Mesenchymal stem cell (in vitro differentiated cells and primary cell): ENCODE results near the gene FAT4.

Experiments used
- DNase-seq: peaks from one replicate; pipeline ENCODE4 v3.0.0-alpha.2; 2013
- H2AFZ ChIP-seq: one replicate; pipeline ENCODE4 v1.6.1; 2013; ENCODE audit warnings: low read depth, mild to moderate bottlenecking, control low read depth, inconsistent platforms, low read length, moderate library complexity
- H2AK5ac ChIP-seq: 2 replicates; pipeline ENCODE4 v1.6.1; 2013; ENCODE audit warnings: low read length, moderate library complexity, mild to moderate bottlenecking, inconsistent platforms; ENCODE audit not compliant: severe bottlenecking
- H2BK120ac ChIP-seq: one replicate; pipeline ENCODE4 v1.6.1; 2013; ENCODE audit warnings: low read depth, mild to moderate bottlenecking, inconsistent platforms, low read length, moderate library complexity
- H2BK12ac ChIP-seq, 2 experiments: one replicate each; pipeline ENCODE4 v1.6.1; 2013; ENCODE audit warnings: inconsistent platforms in 2 of 2, low read length in 2 of 2, mild to moderate bottlenecking in 2 of 2, moderate library complexity in 2 of 2, control low read depth in 1 of 2
- H2BK15ac ChIP-seq: one replicate; pipeline ENCODE4 v1.6.1; 2013; ENCODE audit warnings: mild to moderate bottlenecking, low read depth, inconsistent platforms; ENCODE audit not compliant: poor library complexity, severe bottlenecking
- H2BK5ac ChIP-seq: 2 replicates; pipeline ENCODE4 v1.6.1; 2013; ENCODE audit warnings: low read depth, mild to moderate bottlenecking, low read length, control low read depth, inconsistent platforms; ENCODE audit not compliant: poor library complexity, severe bottlenecking
- H3K14ac ChIP-seq, 2 experiments: one replicate each; pipeline ENCODE4 v1.6.1; 2013; ENCODE audit warnings: inconsistent platforms in 2 of 2, low read length in 2 of 2, control low read depth in 1 of 2, mild to moderate bottlenecking in 1 of 2, moderate library complexity in 1 of 2
- H3K18ac ChIP-seq, 2 experiments: one replicate each; pipeline ENCODE4 v1.6.1; 2013; ENCODE audit warnings: inconsistent platforms in 2 of 2, low read length in 2 of 2, control low read depth in 1 of 2, low read depth in 1 of 2, mild to moderate bottlenecking in 1 of 2
- H3K23ac ChIP-seq, 2 experiments: one replicate each; pipeline ENCODE4 v1.6.1; 2013; ENCODE audit warnings: inconsistent platforms in 2 of 2, low read length in 2 of 2, mild to moderate bottlenecking in 2 of 2, moderate library complexity in 2 of 2, control low read depth in 1 of 2
- H3K27ac ChIP-seq: 2 replicates; pipeline ENCODE4 v1.5.1; 2013; ENCODE audit warnings: mild to moderate bottlenecking, moderate library complexity, low read length, control low read depth, inconsistent platforms; ENCODE audit not compliant: poor library complexity, severe bottlenecking
- H3K27me3 ChIP-seq, 2 experiments: 2 replicates each; pipeline versions ENCODE4 v1.6.1 to v1.7.0; 2013; ENCODE audit warnings: low read length in 2 of 2, mild to moderate bottlenecking in 2 of 2, moderate library complexity in 2 of 2, control low read depth in 1 of 2, inconsistent platforms in 1 of 2; ENCODE audit not compliant: control insufficient read depth in 1 of 2, insufficient read depth in 1 of 2
- H3K36me3 ChIP-seq, 2 experiments: 2 replicates each; pipeline versions ENCODE4 v1.6.1 to v1.7.0; 2013; ENCODE audit warnings: low read length in 2 of 2, control low read depth in 1 of 2, inconsistent platforms in 1 of 2, low read depth in 1 of 2, mild to moderate bottlenecking in 1 of 2; ENCODE audit not compliant: insufficient read depth in 2 of 2, control insufficient read depth in 1 of 2
- H3K4ac ChIP-seq, 2 experiments: one replicate each; pipeline ENCODE4 v1.6.1; 2013; ENCODE audit warnings: inconsistent platforms in 2 of 2, low read length in 2 of 2, mild to moderate bottlenecking in 2 of 2, moderate library complexity in 2 of 2, control low read depth in 1 of 2, low read depth in 1 of 2
- H3K4me1 ChIP-seq: 2 replicates; pipeline ENCODE4 v1.6.1; 2013; ENCODE audit warnings: low read depth, low read length, control low read depth; ENCODE audit not compliant: control insufficient read depth, insufficient read depth
- H3K4me2 ChIP-seq: 2 replicates; pipeline ENCODE4 v1.6.1; 2013; ENCODE audit warnings: low read length, mild to moderate bottlenecking, inconsistent platforms; ENCODE audit not compliant: poor library complexity, severe bottlenecking
- H3K4me3 ChIP-seq, 2 experiments: 2 replicates each; pipeline versions ENCODE4 v1.5.1 to v1.7.0; 2013; ENCODE audit warnings: low read length in 2 of 2, mild to moderate bottlenecking in 2 of 2, control low read depth in 1 of 2, low read depth in 1 of 2; ENCODE audit not compliant: insufficient read depth in 1 of 2
- H3K79me1 ChIP-seq: replicated peaks from 2 replicates; pipeline ENCODE4 v1.6.1; 2013; ENCODE audit warnings: mild to moderate bottlenecking, control low read depth, low read length, inconsistent platforms; ENCODE audit not compliant: poor library complexity, severe bottlenecking
- H3K9ac ChIP-seq: 2 replicates; pipeline ENCODE4 v1.7.0; 2013; ENCODE audit warnings: mild to moderate bottlenecking, low read length, moderate library complexity
- H3K9me3 ChIP-seq: 2 replicates; pipeline ENCODE4 v1.7.0; 2013; ENCODE audit warnings: mild to moderate bottlenecking, low read length; ENCODE audit not compliant: control insufficient read depth
- H4K8ac ChIP-seq: one replicate; pipeline ENCODE4 v1.6.1; 2013; ENCODE audit warnings: inconsistent platforms, mild to moderate bottlenecking, low read length, moderate library complexity
- H4K91ac ChIP-seq: one replicate; pipeline ENCODE4 v1.6.1; 2013; ENCODE audit warnings: mild to moderate bottlenecking, low read length, inconsistent platforms
- WGBS: methylation state at CpG from one replicate; pipeline ENCODE4 v1.1.7; 2013; ENCODE audit warnings: mixed read lengths; 5-methylcytosine and 5-hydroxymethylcytosine counted together

The FAT4 gene

GRCh38 chr4:125316791-125317524, 2.2 kb downstream of the FAT4 start:
- Histone ChIP-seq H4K91ac (peak overlapping the region; percentile 65), H3K27ac (no peak overlapping the region), H4K8ac (peak overlapping the region; percentile 89), H2BK120ac (no peak overlapping the region), H3K23ac (peak overlapping the region; percentile 48 to 49), H2BK12ac (peak overlapping the region; percentile 46 to 54), H3K27me3 (no peaks in the 10 kb centered on the region), H3K18ac (peak overlapping the region; percentile 88 to 92), H3K9me3 (no peaks in the 10 kb centered on the region), H3K36me3 (no peaks in the 10 kb centered on the region), H2BK15ac (peak overlapping the region; percentile 78), H3K4ac (peak overlapping the region; percentile 13 to 66), H2AFZ (peak overlapping the region; percentile 87), H3K9ac (peak overlapping the region; percentile 91), H2BK5ac (no peak overlapping the region), H3K79me1 (peaks cover 28% of the 10 kb centered on the region), H3K4me3 (peak overlapping the region; percentile 68 to 92), H2AK5ac (no peak overlapping the region), H3K4me2 (peak overlapping the region; percentile 97), H3K4me1 (peaks cover 16% of the 10 kb centered on the region), H3K14ac (peak overlapping the region in 1 of 2 experiments; percentile 44)
- 1% methylated on average over 66 of the region's 66 CpGs for WGBS
- peak; percentile 64 for DNase-seq

GRCh38 chr4:125317525-125317877, 2.7 kb downstream of the FAT4 start:
- Histone ChIP-seq H3K14ac (peak overlapping the region in 1 of 2 experiments; percentile 5), H2BK15ac (peak overlapping the region; percentile 12), H3K9me3 (no peaks in the 10 kb centered on the region), H3K27me3 (no peaks in the 10 kb centered on the region), H3K18ac (peak overlapping the region; percentile 88 to 92), H3K23ac (peak overlapping the region in 1 of 2 experiments; percentile 49), H4K91ac (peak overlapping the region; percentile 65), H3K9ac (peak overlapping the region; percentile 91), H2AK5ac (no peak overlapping the region), H3K4me3 (peak overlapping the region; percentile 68 to 92), H2BK5ac (no peak overlapping the region), H2AFZ (peak overlapping the region; percentile 87), H2BK120ac (no peak overlapping the region), H3K4me2 (peak overlapping the region; percentile 97), H3K27ac (no peak overlapping the region), H3K36me3 (no peaks in the 10 kb centered on the region), H3K4me1 (peaks cover 16% of the 10 kb centered on the region), H4K8ac (peak overlapping the region; percentile 89), H2BK12ac (peak overlapping the region; percentile 3 to 46), H3K4ac (peak overlapping the region in 1 of 2 experiments; percentile 51), H3K79me1 (peaks cover 28% of the 10 kb centered on the region)
- peak; percentile 63 for DNase-seq
- 12% methylated on average over 23 of the region's 23 CpGs for WGBS

- H2AK5ac ChIP-seq, result no peak overlapping the region
- no peak overlapping the region for H3K4ac ChIP-seq
- no peak overlapping the region for H3K14ac ChIP-seq
- H2BK5ac ChIP-seq, result no peak overlapping the region
- no peak overlapping the region for H4K8ac ChIP-seq
- no peak overlapping the region for H4K91ac ChIP-seq
- no peak overlapping the region for H3K27ac ChIP-seq
- WGBS, result 78% methylated on average over 2 of the region's 2 CpGs
- DNase-seq, result no peak
- H3K9ac ChIP-seq, result no peak overlapping the region
- peaks cover 15% of the 10 kb centered on the region for H3K4me1 ChIP-seq
- no peak overlapping the region for H3K23ac ChIP-seq
- H3K9me3 ChIP-seq, result no peaks in the 10 kb centered on the region
- no peak overlapping the region for H2AFZ ChIP-seq
- peaks cover 28% of the 10 kb centered on the region for H3K79me1 ChIP-seq
- no peak overlapping the region for H3K4me2 ChIP-seq
- no peaks in the 10 kb centered on the region for H3K36me3 ChIP-seq
- no peak overlapping the region for H3K18ac ChIP-seq
- H3K4me3 ChIP-seq, result no peak overlapping the region
- no peak overlapping the region for H2BK120ac ChIP-seq
- no peak overlapping the region for H2BK12ac ChIP-seq
- no peaks in the 10 kb centered on the region for H3K27me3 ChIP-seq
- no peak overlapping the region for H2BK15ac ChIP-seq
Observed at GRCh38 chr4:125319311-125319710, 4.6 kb downstream of the FAT4 start.

GRCh38 chr4:125321709-125322365, 7.1 kb downstream of the FAT4 start:
- no peaks in the 10 kb centered on the region for H3K9me3 ChIP-seq
- no peak overlapping the region for H2AK5ac ChIP-seq
- no peak overlapping the region for H3K14ac ChIP-seq
- H4K8ac ChIP-seq, result no peak overlapping the region
- no peak overlapping the region for H3K4me2 ChIP-seq
- H2BK15ac ChIP-seq, result no peak overlapping the region
- H3K23ac ChIP-seq, result no peak overlapping the region
- H2AFZ ChIP-seq, result no peak overlapping the region
- H3K4me1 ChIP-seq, result peaks cover 11% of the 10 kb centered on the region
- H2BK5ac ChIP-seq, result no peak overlapping the region
- DNase-seq, result peak; percentile 56
- H4K91ac ChIP-seq, result no peak overlapping the region
- peaks cover 28% of the 10 kb centered on the region for H3K79me1 ChIP-seq
- peak overlapping the region; percentile 70 for H3K9ac ChIP-seq
- no peak overlapping the region for H2BK120ac ChIP-seq
- H3K4me3 ChIP-seq, result peak overlapping the region in 1 of 2 experiments; percentile 50
- H3K18ac ChIP-seq, result no peak overlapping the region
- H3K27me3 ChIP-seq, result no peaks in the 10 kb centered on the region
- peak overlapping the region; percentile 64 for H3K27ac ChIP-seq
- H3K4ac ChIP-seq, result no peak overlapping the region
- no peaks in the 10 kb centered on the region for H3K36me3 ChIP-seq
- H2BK12ac ChIP-seq, result no peak overlapping the region
